ENCODE data around the gene KIZ. TPM values are rescaled to one million over a fixed set of nuclear protein-coding genes. Genes with fewer than 3 reads are reported as not detected.
A peak's percentile ranks its signal among the peaks of the same experiment; 100 is the strongest.

KIZ gene
- total RNA-seq, 1 experiment from 2014 or later: 15.7 TPM

DNA sequence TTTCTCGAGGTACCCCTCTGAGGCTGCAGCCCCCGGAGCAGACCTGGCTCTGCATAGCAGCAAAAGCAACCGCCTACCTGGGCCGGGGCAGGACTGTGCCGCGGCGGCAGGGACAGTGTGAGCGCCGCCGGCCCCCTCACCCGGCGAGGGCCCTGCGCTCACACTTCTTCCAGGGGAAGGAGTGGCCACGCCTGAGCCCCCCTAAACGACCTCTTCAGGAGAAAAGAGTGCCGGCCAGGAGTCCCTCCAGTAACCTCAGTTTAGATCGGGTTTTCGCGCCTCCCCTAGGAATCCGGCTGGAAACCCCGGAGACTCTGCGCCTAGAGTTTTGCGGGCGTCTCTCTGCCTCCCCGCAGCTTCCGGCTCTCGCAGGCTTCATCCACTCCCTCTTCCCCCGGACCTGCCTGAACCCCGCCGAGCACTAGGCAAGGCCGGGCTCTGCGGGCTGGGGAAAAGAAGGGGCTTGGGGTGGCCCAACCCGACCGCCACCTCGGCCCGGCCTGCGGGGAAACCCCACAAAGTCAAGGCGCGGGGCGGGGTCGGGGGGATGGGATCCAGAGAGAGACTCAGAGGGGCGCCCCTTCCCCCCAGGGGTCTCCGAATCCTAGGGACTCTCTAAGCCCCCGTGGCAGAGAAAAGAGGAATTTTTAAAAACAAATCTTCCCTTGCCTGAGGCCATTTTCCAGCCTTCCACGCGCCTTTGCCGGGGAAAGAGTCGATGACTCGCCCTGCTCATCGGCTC lies 20.3 kb upstream of the KIZ start:
- DNase-seq (ENCODE audit: low read depth): peak; percentile 21

DNA sequence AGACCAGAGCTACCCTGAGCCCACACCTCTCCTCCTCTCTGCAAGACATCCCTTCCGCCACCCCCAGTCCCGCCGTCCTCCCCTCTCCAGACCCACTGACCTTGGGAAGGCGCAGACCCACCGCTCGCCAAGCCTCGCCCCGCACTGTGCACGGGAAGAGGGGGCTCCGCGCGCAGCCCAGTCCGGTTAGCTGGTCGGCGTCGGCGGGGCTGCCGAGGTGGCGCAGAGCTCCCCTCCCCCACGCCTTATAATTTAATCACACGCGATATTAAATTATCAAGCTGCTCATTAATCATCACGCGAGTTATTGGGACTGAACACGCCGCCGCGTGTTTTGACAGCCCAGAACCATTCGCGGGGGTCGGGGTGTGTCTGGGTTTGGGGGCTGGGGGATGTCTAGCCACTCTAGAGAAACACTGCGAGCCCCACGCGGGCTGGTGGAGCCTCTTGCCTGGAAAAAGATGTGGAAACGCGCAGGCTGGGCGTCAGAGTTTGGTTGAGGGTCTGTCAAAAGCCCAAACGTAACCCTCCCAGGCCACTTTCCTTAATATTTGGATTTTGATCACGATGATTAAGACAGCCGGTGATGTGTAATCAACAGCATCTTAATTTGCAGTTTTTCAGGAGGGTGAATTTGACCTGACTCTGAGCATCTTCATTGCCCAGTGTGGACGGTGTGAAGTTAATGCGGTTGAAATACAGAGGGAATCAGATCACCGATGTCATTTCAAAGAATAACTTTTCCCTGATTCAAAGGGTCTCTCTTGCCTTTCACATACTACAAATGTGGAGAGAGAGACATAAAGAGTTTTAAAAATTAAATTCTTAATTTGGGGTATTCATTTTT lies 19.5 kb upstream of the KIZ start, which contains the start of gene LINC00237:
Gene LINC00237 (minus strand): TSS at position 188 of the 847 bp plus-strand sequence.
- no peak for DNase-seq (ENCODE audit: low read depth)

DNA sequence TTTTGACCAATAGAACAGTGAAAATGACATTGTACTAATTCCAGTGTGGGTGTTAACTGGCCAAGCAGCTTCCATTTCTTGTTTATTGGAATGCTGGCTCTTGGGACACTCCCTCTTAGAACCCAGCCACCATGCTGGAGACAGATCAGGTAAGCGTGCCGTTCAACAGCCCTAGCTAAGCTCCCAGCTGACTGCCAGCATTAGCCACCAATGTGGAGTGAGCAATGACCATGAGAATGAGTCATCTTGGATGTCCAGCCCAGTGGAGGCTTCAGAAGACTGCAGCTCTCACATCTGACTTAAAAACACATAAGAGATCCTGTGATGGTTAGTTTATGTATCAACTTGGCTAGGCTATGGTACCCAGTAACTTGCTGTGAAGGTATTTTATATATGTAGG lies 16.7 kb upstream of the KIZ start:
- DNase-seq (ENCODE audit: low read depth): peak; percentile 55

- DNase-seq (ENCODE audit: low read depth): no peak
Measured at GRCh38 chr20:21110811-21111210, 15.1 kb upstream of the KIZ start.

DNA sequence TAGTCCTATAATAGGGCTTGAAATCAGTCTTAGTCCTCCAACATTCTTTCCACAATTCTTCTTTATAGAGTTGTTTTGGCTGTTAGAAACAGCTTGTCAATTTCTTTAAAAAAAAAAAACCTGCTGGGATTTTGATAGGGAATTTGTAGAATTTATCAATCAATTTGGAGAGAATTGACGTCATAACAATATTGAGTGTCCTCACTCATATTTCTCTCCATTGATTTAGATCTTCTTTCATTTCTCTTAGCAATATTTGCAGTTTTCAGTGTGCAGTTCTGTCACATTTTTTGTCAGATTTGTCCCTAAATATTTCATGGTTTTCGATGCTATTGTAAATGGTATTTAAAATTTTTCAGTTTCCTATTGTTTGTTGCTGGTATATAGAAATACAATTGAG lies 14.5 kb upstream of the KIZ start:
- no peak for DNase-seq (ENCODE audit: low read depth)

- DNase-seq (ENCODE audit: low read depth): no peak
Measured at GRCh38 chr20:21113697-21114096, 12.2 kb upstream of the KIZ start.

DNA sequence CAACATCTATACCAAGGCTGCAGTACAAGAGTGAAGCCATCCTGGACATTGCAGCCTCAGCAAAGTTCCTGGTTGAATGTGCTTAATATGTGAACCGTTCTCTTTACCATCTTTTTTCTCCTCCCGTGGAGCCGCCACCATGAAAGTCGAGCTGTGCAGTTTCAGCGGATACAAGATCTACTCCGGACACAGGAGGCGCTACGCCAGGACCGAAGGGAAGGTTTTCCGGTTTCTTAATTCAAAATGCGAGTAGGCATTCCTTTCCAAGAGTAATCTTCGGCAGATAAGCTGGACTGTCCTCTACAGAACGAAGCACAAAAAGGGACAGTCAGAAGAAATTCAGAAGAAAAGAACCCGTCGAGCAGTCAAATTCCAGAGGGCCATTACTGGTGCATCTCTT lies 11.3 kb upstream of the KIZ start:
- DNase-seq (ENCODE audit: low read depth): no peak

GRCh38 chr20:21117521-21117920 lies 8.4 kb upstream of the KIZ start:
- DNase-seq (ENCODE audit: low read depth): no peak

GRCh38 chr20:21118138-21118537 lies 7.7 kb upstream of the KIZ start:
- DNase-seq (ENCODE audit: low read depth): no peak

DNA sequence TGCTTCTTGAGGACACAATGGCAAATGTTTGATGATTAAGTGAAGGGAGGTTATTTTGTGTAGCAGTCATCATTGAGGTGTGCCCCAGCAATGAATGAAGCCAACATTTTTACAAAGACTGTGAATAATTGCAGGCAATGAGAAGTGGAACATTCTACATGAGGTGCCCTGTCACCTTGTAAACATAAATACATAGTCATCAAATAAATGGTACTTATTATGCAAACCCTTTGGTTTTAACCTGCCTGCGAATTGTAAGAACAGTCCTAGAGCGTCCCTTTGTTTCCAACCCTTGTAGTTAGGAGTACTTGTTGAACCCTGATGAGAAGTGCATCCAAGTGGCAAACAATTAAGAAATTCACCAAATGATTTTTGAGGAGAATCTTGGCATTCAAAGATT lies 7.1 kb upstream of the KIZ start:
- DNase-seq (ENCODE audit: low read depth): no peak

GRCh38 chr20:21124190-21124589 lies 1.7 kb upstream of the KIZ start:
- no peak for DNase-seq (ENCODE audit: low read depth)

DNA sequence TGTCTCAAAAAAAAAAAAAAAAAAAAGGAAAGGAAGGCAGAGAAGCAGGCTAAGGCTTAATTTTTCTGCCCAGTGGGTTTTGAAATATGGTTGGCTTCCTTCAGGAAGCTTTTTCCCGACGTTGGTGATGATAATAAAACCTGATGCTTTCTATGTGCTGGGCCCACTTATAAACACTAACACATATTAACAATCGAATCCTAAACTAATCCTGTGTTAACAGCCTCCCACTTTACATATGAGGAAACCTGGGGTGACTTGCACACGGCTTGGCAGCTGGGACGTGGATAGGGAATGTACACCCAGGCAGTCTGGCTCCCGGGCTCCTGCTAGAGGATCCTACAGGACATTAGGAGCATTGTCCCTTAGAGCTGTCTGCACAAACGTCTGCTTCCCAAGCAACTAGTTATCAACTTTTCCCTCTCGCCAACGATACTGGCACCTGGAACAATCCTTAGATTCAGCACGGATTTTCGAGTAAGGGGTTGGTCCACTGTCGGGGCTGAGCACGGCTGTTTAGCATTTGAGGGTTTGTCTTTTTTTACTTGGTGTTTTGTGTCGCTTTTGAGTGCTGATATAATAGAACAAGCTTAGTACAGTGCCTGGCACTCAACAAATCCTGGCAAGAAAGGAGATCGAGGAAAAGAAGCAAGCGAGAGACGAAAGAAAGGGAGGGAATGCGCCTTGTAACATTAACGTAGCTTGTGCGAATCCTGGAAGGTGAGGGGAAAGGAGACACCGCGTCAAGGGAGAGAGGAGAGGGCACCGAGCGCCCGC lies 622 bp upstream of the KIZ start:
- DNase-seq (ENCODE audit: low read depth): peak; percentile 79

DNA sequence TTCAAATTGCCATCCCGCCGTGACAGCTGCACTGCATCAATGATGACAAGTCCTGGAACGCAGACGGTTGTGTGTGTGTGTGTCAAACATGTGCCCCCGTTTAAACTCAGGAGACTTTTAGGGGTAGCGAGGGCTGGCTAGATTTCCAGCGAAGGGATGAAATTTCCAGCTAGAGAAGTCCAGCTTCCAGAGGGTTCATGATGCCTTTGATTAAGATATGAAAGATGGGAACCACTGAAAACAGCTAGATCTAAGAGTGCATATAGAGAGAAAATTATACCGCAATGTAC lies 644 bp downstream of the KIZ start:
- DNase-seq (ENCODE audit: low read depth): no peak

GRCh38 chr20:21127201-21127981 lies 1.5 kb downstream of the KIZ start:
- DNase-seq (ENCODE audit: low read depth): no peak

- no peak for DNase-seq (ENCODE audit: low read depth)
Measured at GRCh38 chr20:21129861-21130260, 4.0 kb downstream of the KIZ start.

GRCh38 chr20:21133404-21133803 lies 7.5 kb downstream of the KIZ start:
- DNase-seq (ENCODE audit: low read depth): no peak

DNA sequence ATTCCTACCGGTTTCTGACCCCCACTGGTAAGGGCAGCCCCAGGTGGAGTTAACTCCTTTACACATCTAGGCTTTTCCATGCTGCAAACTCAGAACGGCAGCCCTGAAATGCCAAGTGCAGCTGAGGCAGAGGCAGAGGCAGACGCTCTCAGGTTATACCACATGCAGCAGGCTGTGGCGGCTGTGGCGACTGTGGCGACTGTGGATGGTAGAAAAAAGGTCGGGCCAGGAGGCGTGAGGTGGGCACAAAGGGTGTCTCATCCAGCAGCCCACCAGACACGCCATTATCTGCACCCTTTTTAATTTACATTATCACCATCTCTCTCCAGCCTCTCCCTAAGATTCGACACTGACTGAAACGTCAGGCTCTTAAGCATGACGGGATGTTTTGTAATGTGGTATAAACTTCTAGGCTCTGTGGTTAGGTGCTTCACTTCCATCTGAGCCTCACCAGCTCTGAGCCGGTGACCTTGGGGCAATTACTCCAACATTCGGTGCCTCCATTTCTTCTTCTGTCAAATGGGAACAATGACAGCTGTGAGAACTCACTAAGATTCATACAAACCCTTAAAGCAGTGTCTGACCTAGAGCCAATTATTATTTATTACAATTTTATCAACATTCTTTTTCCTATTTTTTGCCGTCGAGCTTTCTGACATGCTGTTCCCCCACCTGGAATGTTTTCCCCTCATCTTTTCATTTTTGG lies 8.2 kb downstream of the KIZ start:
- DNase-seq (ENCODE audit: low read depth): no peak

- no peak for DNase-seq (ENCODE audit: low read depth)
Measured at GRCh38 chr20:21134883-21135493, 9.1 kb downstream of the KIZ start.

DNA sequence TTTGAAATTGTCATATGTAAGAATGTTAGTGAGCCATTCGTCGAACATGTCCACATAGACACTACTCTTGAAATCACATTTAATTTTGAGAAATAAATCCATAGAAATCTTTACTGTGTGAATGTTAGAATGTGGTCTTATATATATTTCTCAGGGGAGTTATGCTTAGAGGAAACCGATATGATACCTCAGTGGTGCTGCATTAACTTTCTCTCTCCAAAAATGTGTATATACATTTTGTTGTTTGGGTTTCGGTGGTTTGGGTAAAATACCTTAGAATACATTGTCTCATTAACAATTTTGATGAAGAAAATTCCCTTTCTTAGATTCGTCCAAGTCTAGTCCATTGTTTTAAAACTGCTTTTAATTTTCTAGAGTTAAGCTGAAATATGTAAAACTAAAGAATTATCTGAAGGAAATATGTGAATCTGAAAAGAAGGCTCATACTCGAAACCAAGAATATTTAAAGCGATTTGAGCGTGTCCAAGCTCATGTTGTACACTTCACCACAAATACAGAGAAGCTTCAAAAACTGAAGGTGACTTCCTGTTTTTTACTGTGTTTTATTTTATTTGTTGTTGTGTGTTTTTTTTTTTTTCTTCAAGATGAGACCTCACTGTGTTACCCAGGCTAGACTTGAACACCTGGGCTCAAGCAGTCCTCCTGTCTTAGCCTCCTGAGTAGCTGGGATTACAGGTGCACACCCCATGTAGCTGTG lies 10.3 kb downstream of the KIZ start:
- no peak for DNase-seq (ENCODE audit: low read depth)

DNA sequence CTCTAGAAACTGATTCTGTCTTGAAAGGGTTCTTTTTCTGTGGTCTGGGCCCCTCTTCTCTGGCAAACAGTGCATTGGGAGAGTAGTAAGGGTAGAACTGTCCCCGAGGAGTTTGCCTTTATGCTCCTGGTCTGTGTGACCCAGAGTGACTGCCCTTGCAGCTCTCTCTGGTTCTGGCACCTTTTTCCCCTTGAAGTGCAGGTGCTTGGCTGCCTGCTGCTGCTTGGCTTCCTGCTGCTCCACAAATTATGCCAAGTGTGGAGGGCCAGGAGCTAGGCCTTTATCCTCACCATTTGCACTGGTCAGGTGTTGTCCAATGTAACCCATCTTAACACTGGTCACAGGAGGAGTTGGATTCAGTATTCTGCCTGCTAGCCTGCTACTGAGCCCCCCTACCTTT lies 11.2 kb downstream of the KIZ start:
- DNase-seq (ENCODE audit: low read depth): no peak

Measured in RPMI7951 (cell line).